A549 (cell line): Measurements from ENCODE around the gene PHPT1. TPM values are rescaled to one million over a fixed set of nuclear protein-coding genes. Genes with fewer than 3 reads are reported as not detected.

Experiments used
- ATAC-seq, 2 experiments: fragments of 200-7000 bp in 1 of 2; fragments of >200 bp in 1 of 2; cut with Nextera tagmentation in 1 of 2; cut with Tn5 transposase in 1 of 2; 3 replicates each; pipeline versions ENCODE4 v1.8.0 to v1.9.1; 2018 to 2020; ENCODE audit warnings: mild to moderate bottlenecking in 1 of 2, moderate library complexity in 1 of 2
- CTCF ChIA-PET: fragments of 300-600 bp; sonication (Branson Sonifier 250); formaldehyde crosslinking; extraction: SDS; loops from one replicate; lab custom pipeline; 2021; ENCODE audit warnings: antibody characterized with exemption, inconsistent platforms; lab: Yijun Ruan, JAX
- POLR2A ChIA-PET: fragments of 350-600 bp; formaldehyde crosslinking; extraction: SDS; loops from one replicate; lab custom pipeline; 2021; ENCODE audit warnings: antibody characterized with exemption, inconsistent platforms; lab: Yijun Ruan, JAX
- DNase-seq, 2 experiments: peaks; one replicate each; pipeline versions ENCODE4 v3.0.0 to v3.0.0-alpha.2; 2011 to 2016; ENCODE audit warnings: low read depth in 1 of 2, low spot score in 1 of 2
- FAIRE-seq: peaks from 2 replicates; lab custom pipeline; 2011; peaks lifted over from hg19 to GRCh38; lab: Jason Lieb, UNC
- H3K27ac ChIP-seq, 2 experiments: fragments of >200 bp; sonication (Bioruptor Twin); formaldehyde crosslinking; 3 replicates each; pipeline ENCODE4 v1.5.1; 2016 to 2017
- H3K4me1 ChIP-seq: fragments of >200 bp; sonication (Bioruptor Twin); formaldehyde crosslinking; 3 replicates; pipeline ENCODE4 v1.6.1; 2016
- H3K4me2 ChIP-seq: fragments of >200 bp; sonication (Bioruptor Twin); formaldehyde crosslinking; 3 replicates; pipeline ENCODE4 v1.6.1; 2016
- H3K4me3 ChIP-seq: fragments of >200 bp; sonication (Bioruptor Twin); formaldehyde crosslinking; 3 replicates; pipeline ENCODE4 v1.5.1; 2016
- H3K9me3 ChIP-seq: fragments of >200 bp; sonication (Bioruptor Twin); formaldehyde crosslinking; 3 replicates; pipeline ENCODE4 v1.6.1; 2016
- BCL3 ChIP-seq: fragments of >200 bp; sonication (Bioruptor Twin); formaldehyde crosslinking; IDR thresholded peaks from 3 replicates; pipeline ENCODE4 v1.6.1; 2016
- CBX2 ChIP-seq: fragments of 200-600 bp; sonication (generic); IDR thresholded peaks from 2 replicates; pipeline ENCODE4 v1.6.1; 2016; ENCODE audit warnings: low read depth, mild to moderate bottlenecking, borderline replicate concordance
- CEBPB ChIP-seq, 2 experiments: fragments of >200 bp in 1 of 2; sonication (Bioruptor Twin) in 1 of 2; formaldehyde crosslinking in 1 of 2; IDR thresholded peaks; 2 replicates each; pipeline ENCODE4 v1.6.1; 2012 to 2016
- CHD4 ChIP-seq: fragments of 200-600 bp; sonication (generic); IDR thresholded peaks from 2 replicates; pipeline ENCODE4 v1.6.1; 2016; ENCODE audit warnings: antibody characterized with exemption, mild to moderate bottlenecking, borderline replicate concordance
- CTCF ChIP-seq: fragments of >200 bp; sonication (Bioruptor Twin); formaldehyde crosslinking; IDR thresholded peaks from 3 replicates; pipeline ENCODE4 v1.5.1; 2016
- E2F6 ChIP-seq: IDR thresholded peaks from 2 replicates; pipeline ENCODE4 v1.6.1; 2012; ENCODE audit warnings: low read depth, borderline replicate concordance
- EHF ChIP-seq: fragments of 250-450 bp; sonication (Bioruptor Pico); IDR thresholded peaks from 2 replicates; pipeline ENCODE4 v1.5.0; 2020; ENCODE audit warnings: mild to moderate bottlenecking
- EHMT2 ChIP-seq: fragments of 200-600 bp; sonication (generic); IDR thresholded peaks from 2 replicates; pipeline ENCODE4 v1.6.1; 2016; ENCODE audit warnings: antibody characterized with exemption, low read depth, mild to moderate bottlenecking, moderate library complexity
- ELK1 ChIP-seq: fragments of 150-350 bp; IDR thresholded peaks from 2 replicates; pipeline ENCODE4 v1.6.1; 2014; ENCODE audit warnings: low read depth, mild to moderate bottlenecking, low read length
- FOXS1 ChIP-seq: fragments of 250-450 bp; sonication (Bioruptor Pico); IDR thresholded peaks from 2 replicates; pipeline ENCODE4 v1.5.0; 2020; ENCODE audit warnings: mild to moderate bottlenecking, moderate library complexity
- HDAC2 ChIP-seq: fragments of 200-600 bp; sonication (generic); IDR thresholded peaks from 2 replicates; pipeline ENCODE4 v1.6.1; 2016
- HMGXB4 ChIP-seq: fragments of 250-450 bp; sonication (Bioruptor Pico); IDR thresholded peaks from 2 replicates; pipeline ENCODE4 v1.5.0; 2021; ENCODE audit warnings: mild to moderate bottlenecking, moderate library complexity, borderline replicate concordance
- JUN ChIP-seq, 2 experiments: fragments of >200 bp; sonication (Bioruptor Twin); formaldehyde crosslinking; IDR thresholded peaks; 2 replicates in 1 of 2; 3 replicates in 1 of 2; pipeline ENCODE4 v1.6.1; 2016 to 2017
- KDM1A ChIP-seq: fragments of 200-600 bp; sonication (generic); IDR thresholded peaks from 2 replicates; pipeline ENCODE4 v1.6.1; 2016; ENCODE audit warnings: low read depth, mild to moderate bottlenecking
- MAFK ChIP-seq: fragments of 450-650 bp; IDR thresholded peaks from 2 replicates; pipeline ENCODE4 v1.6.1; 2014; ENCODE audit not compliant: partially characterized antibody
- MYC ChIP-seq: IDR thresholded peaks from 2 replicates; pipeline ENCODE4 v1.6.1; 2012; ENCODE audit warnings: mild to moderate bottlenecking, inconsistent platforms, low read length, improper control_type of control experiment, borderline replicate concordance
- NPAS2 ChIP-seq: fragments of 250-450 bp; sonication (Bioruptor Pico); IDR thresholded peaks from 2 replicates; pipeline ENCODE4 v1.8.0; 2022; ENCODE audit warnings: mild to moderate bottlenecking, moderate library complexity, borderline replicate concordance
- PBX3 ChIP-seq: IDR thresholded peaks from 2 replicates; pipeline ENCODE4 v1.6.1; 2012
- POLR2A ChIP-seq: IDR thresholded peaks from 2 replicates; pipeline ENCODE4 v1.6.1; 2012; ENCODE audit warnings: mild to moderate bottlenecking, low read length
- RCOR1 ChIP-seq: fragments of 150-350 bp; IDR thresholded peaks from 2 replicates; pipeline ENCODE4 v1.6.1; 2014; ENCODE audit warnings: antibody characterized with exemption, low read length, low read depth
- REST ChIP-seq: fragments of 200-600 bp; sonication (generic); IDR thresholded peaks from 2 replicates; pipeline ENCODE4 v1.6.1; 2016; ENCODE audit warnings: antibody characterized with exemption, mild to moderate bottlenecking, moderate library complexity
- RFX5 ChIP-seq: fragments of 450-650 bp; IDR thresholded peaks from 2 replicates; pipeline ENCODE4 v1.7.1; 2014; ENCODE audit warnings: antibody characterized with exemption, mild to moderate bottlenecking, moderate library complexity
- ZC3H11A ChIP-seq: fragments of 450-650 bp; IDR thresholded peaks from 2 replicates; pipeline ENCODE4 v1.6.1; 2014; ENCODE audit warnings: antibody characterized with exemption, mild to moderate bottlenecking
- ZFP36 ChIP-seq: fragments of 450-650 bp; IDR thresholded peaks from 2 replicates; pipeline ENCODE4 v1.6.1; 2014; ENCODE audit warnings: borderline replicate concordance; ENCODE audit not compliant: partially characterized antibody
- ZNF302 ChIP-seq: fragments of 250-450 bp; sonication (Bioruptor Pico); IDR thresholded peaks from 2 replicates; pipeline ENCODE4 v1.9.0; 2021; ENCODE audit warnings: inconsistent platforms, mild to moderate bottlenecking, moderate library complexity
- WGBS: methylation state at CpG from one replicate; pipeline ENCODE4 v1.1.6; 2017; ENCODE audit errors: missing lambda C conversion rate; 5-methylcytosine and 5-hydroxymethylcytosine counted together
- polyA minus RNA-seq: library from RNA; depleted of rRNA, polyadenylated mRNA; stranded (reverse); fragments of >200 nt; gene quantifications from 2 replicates; pipeline ENCODE4 v1.2.3, GENCODE V29; 2011; rRNA and poly(A)+ RNA removed
- polyA plus RNA-seq, 4 experiments: library from polyadenylated mRNA; depleted of rRNA in 3 of 4; stranded (reverse); fragments of >200 nt; fragmentation: RNase III in 1 of 4; extraction: RNeasy Plus Mini Kit Qiagen cat#74134 plus additional on column Dnase treatment in 1 of 4; gene quantifications; 2 replicates in 3 of 4; 3 replicates in 1 of 4; pipeline ENCODE4 v1.2.3, GENCODE V29; 2011 to 2017

PHPT1 gene
- polyA plus RNA-seq (2011; rRNA removed), result 104 and 123 TPM in 2 replicates
- 510 and 515 TPM in 2 replicates for polyA plus RNA-seq (2012; cell fraction: cytosol; rRNA removed)
- polyA plus RNA-seq (2012; cell fraction: nucleus; rRNA removed), result 329 and 453 TPM in 2 replicates
- 234 to 261 TPM (median 239 TPM) in 3 replicates for polyA plus RNA-seq (2017; fragmentation: RNase III; extraction: RNeasy Plus Mini Kit Qiagen cat#74134 plus additional on column Dnase treatment)
- polyA minus RNA-seq, result 34.7 and 36.2 TPM in 2 replicates

- Histone ChIP-seq H3K4me3 (peak within 1 kb of the TSS; percentile 87), H3K4me1 (peaks cover 22% of the 10 kb centered on the region), H3K9me3 (no peaks in the 10 kb centered on the region), H3K4me2 (peak within 1 kb of the TSS; percentile 86), H3K27ac (peak within 1 kb of the TSS; percentile 96 to 97)
- peak; percentile 93 for FAIRE-seq
- CTCF ChIA-PET, result interaction anchor here (0.6 to 1.3 kb wide), 6 partner anchors 32 to 735 kb away, joined by 3 to 7 read pairs (median 4); no protein-coding TSS in a partner anchor
- POLR2A ChIA-PET, result interaction anchor here (0.7 to 1.7 kb wide), 5 partner anchors 35 to 186 kb away, joined by 3 to 6 read pairs (median 3); no protein-coding TSS in a partner anchor
- 3% methylated on average over 47 of the region's 77 CpGs for WGBS
- peak; percentile 99 to 100 for DNase-seq
- peak; percentile 53 to 80 for ATAC-seq
- TF ChIP-seq EHF (CRISPR knock-in tag) (no peak), MYC (no peak; the same call in 1 of the 2 replicates), HDAC2 (no peak), CTCF (no peak), ZNF302 (CRISPR knock-in tag) (no peak), RFX5 (peak; percentile 35; the same call in 1 of the 2 replicates), EHMT2 (no peak), PBX3 (peak; percentile 84), MAFK (no peak), RCOR1 (no peak), KDM1A (no peak), REST (no peak), ELK1 (no peak), CHD4 (no peak), ZFP36 (no peak), HMGXB4 (CRISPR knock-in tag) (no peak), FOXS1 (CRISPR knock-in tag) (no peak), BCL3 (peak; percentile 83; the same call in 2 of the 3 replicates), CBX2 (no peak), POLR2A (peak; percentile 72), CEBPB (IDR thresholded peaks at IDR 0.05) (peak; percentile 61 to 88; a peak in 3 of 4 replicates), JUN (IDR thresholded peaks at IDR 0.05) (peak; percentile 65 to 91; a peak in 4 of 5 replicates), NPAS2 (CRISPR knock-in tag) (no peak), ZC3H11A (no peak), E2F6 (peak; percentile 94)
Observed at GRCh38 chr9:136849038-136849959, at the start of gene PHPT1. Gene PHPT1 (plus strand): TSS chr9:136849409. CDS start chr9:136849431, 22 bp downstream.
